ACC112 (cell line): ENCODE results near the gene ALG8.

Experiments
- H2AFZ ChIP-seq: fragments of 200-600 bp; sonication (generic); one replicate; pipeline ENCODE4 v1.6.0; 2017; ENCODE audit warnings: antibody characterized with exemption, low read length; ENCODE audit not compliant: unreplicated experiment
- H3K27ac ChIP-seq: fragments of 200-600 bp; sonication (generic); 2 replicates; pipeline ENCODE4 v1.5.1; 2014; ENCODE audit warnings: low read depth, mild to moderate bottlenecking, antibody characterized with exemption, low read length, moderate library complexity
- H3K27me3 ChIP-seq: fragments of 200-600 bp; sonication (generic); 2 replicates; pipeline ENCODE4 v1.6.1; 2014; ENCODE audit warnings: mild to moderate bottlenecking, antibody characterized with exemption, low read length, moderate library complexity, mixed read lengths; ENCODE audit not compliant: insufficient read depth
- H3K36me3 ChIP-seq: fragments of 200-600 bp; sonication (generic); 2 replicates; pipeline ENCODE4 v1.6.1; 2016; ENCODE audit warnings: mild to moderate bottlenecking, antibody characterized with exemption, low read length, moderate library complexity, mixed read lengths; ENCODE audit not compliant: insufficient read depth
- H3K4me1 ChIP-seq: fragments of 200-600 bp; sonication (generic); one replicate; pipeline ENCODE4 v1.6.1; 2016; ENCODE audit warnings: low read length, mixed read lengths; ENCODE audit not compliant: insufficient read depth, unreplicated experiment, control insufficient read depth
- H3K4me3 ChIP-seq: fragments of 200-600 bp; sonication (generic); 2 replicates; pipeline ENCODE4 v1.5.1; 2014; ENCODE audit warnings: mild to moderate bottlenecking, low read depth, low read length
- H3K79me2 ChIP-seq: fragments of 200-600 bp; sonication (generic); one replicate; pipeline ENCODE4 v1.6.0; 2016; ENCODE audit warnings: low read length; ENCODE audit not compliant: control insufficient read depth, unreplicated experiment, insufficient read depth

Gene ALG8

DNA sequence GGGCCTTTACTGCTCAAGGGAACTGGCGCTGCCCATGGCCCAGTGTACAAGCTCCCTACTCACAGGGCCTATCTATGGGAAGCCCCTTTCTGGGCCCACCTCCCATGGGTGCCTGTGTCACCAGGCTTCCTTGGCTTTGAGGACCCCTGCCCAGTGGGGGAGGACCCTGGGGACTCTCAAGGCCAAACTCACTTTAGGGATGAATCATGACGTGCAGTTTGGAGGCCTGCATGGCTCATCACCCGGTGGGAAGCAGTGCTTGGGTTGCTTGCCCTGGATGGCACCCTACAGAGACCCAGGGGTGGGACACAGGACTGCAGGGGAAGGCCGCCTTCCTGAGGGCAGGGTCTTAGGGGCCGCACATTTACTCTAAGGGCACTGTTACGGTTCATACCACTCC is 32.5 kb upstream of the ALG8 start:
- H2AFZ ChIP-seq = no peak overlapping the region
- peaks cover 12% of the 10 kb centered on the region; the same call in 1 of the 2 replicates for H3K36me3 ChIP-seq
- no peak overlapping the region for H3K4me3 ChIP-seq
- H3K27me3 ChIP-seq = no peaks in the 10 kb centered on the region
- H3K79me2 ChIP-seq = no peaks in the 10 kb centered on the region
- H3K27ac ChIP-seq = no peak overlapping the region
- H3K4me1 ChIP-seq = peaks cover 20% of the 10 kb centered on the region

DNA sequence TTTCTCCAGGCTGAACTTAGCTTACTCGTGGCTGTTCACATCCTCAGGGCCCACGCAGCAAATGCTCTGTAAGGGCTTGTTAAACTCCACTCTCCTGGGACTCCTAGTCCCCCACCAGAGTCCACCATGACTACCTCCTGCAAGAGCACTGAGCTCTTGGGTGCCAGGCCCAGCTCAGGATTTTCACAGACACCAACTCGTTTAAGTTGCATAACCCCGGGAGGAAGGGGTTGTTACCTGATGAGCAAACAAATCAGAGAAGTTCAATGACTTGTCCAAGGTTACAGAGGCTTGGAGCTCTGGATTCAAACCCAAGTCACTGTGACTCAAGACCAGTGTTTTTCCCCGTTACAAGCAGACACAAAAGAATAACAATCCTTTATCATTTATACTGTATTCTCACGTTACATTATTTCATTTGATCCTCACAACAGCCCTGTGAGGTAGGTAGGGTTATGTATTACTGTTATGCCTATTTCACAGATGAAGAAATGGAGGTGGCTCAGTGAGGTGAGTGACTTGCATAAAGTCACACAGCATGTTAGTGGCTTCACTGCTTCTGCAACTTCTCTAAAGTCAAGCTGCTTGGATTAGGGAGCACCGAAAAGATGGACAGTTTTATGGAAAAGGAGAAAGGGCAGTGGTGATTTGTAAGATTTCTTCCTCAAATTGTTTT is 31.6 kb upstream of the ALG8 start:
- peaks cover 9% of the 10 kb centered on the region; the same call in 1 of the 2 replicates for H3K36me3 ChIP-seq
- H3K27ac ChIP-seq = no peak overlapping the region
- H3K4me3 ChIP-seq = no peak overlapping the region
- H3K79me2 ChIP-seq = no peaks in the 10 kb centered on the region
- H2AFZ ChIP-seq = no peak overlapping the region
- H3K27me3 ChIP-seq = no peaks in the 10 kb centered on the region
- H3K4me1 ChIP-seq = peaks cover 20% of the 10 kb centered on the region

DNA sequence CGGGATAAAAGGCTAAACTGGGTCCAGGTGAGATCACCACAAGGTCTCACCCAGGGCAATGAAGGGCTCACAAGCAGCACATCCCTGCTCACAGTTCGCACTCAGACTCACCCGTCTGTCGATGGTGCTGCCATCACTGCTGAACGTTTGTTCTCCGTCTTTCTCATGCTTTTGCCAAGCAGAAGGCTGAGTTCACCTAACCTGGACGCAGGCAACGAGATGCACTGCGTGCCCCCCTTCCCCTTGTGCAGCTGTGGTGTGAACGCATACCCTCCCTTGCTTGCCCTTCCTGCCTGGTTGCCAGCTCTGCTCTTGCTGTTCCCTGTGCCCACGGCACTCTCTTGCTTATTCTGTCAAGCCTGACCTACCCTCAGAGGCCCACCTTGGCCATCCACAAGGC is 31.0 kb upstream of the ALG8 start:
- H2AFZ ChIP-seq = no peak overlapping the region
- peak overlapping the region; percentile 98; the same call in 1 of the 2 replicates for H3K27ac ChIP-seq
- no peak overlapping the region for H3K4me3 ChIP-seq
- no peaks in the 10 kb centered on the region for H3K27me3 ChIP-seq
- no peaks in the 10 kb centered on the region for H3K79me2 ChIP-seq
- peaks cover 9% of the 10 kb centered on the region; the same call in 1 of the 2 replicates for H3K36me3 ChIP-seq
- peaks cover 20% of the 10 kb centered on the region for H3K4me1 ChIP-seq

DNA sequence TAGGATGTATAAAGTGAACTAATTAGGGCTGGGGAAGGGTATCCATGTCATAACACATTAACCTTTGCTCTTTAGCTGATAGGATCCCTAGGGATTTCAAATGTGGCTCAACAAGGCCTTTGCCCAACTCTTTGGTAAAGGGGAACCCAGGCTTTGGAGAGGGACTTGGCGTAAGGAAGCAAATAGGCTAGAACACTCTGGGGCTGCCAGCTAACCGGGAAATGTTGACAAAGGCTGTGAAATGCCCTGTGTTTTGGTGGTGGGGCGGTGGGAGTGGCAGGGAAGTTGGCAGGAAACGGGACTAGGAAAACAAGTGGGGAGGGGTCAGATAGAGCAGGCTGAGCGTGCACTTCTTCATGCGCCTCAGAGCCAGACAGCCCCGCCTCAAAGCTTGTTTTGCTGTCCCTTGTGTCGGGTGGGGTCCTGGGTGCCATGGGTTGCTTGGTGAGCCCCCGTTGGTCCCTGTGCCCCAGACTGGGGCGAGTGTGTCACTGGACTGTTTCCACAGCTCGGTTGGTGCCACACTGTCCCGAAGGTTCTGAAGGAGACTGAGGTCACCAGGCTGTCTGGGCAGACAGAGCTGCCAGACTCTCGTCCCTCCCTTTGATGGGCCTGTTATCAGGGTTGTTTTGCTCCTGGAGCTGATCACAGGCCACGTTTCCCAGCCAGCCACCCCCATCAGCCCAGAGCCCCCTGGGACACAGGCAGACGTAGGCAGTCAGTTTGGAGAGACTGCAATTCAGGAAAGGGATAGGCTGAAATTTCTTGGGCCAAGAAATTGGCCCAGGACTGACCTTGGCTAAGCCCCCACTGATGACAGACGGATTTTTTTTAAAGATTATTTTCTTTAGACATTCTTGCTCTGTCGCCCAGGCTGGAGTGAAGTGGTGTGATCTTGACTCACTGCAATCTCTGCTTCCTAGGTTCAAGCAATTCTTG is 29.4 kb upstream of the ALG8 start:
- no peak overlapping the region for H3K4me3 ChIP-seq
- no peaks in the 10 kb centered on the region for H3K27me3 ChIP-seq
- H3K79me2 ChIP-seq = no peaks in the 10 kb centered on the region
- H3K4me1 ChIP-seq = peaks cover 20% of the 10 kb centered on the region
- H3K27ac ChIP-seq = peak overlapping the region; percentile 98
- H3K36me3 ChIP-seq = peaks cover 1% of the 10 kb centered on the region; the same call in 1 of the 2 replicates
- H2AFZ ChIP-seq = peak overlapping the region; percentile 86

DNA sequence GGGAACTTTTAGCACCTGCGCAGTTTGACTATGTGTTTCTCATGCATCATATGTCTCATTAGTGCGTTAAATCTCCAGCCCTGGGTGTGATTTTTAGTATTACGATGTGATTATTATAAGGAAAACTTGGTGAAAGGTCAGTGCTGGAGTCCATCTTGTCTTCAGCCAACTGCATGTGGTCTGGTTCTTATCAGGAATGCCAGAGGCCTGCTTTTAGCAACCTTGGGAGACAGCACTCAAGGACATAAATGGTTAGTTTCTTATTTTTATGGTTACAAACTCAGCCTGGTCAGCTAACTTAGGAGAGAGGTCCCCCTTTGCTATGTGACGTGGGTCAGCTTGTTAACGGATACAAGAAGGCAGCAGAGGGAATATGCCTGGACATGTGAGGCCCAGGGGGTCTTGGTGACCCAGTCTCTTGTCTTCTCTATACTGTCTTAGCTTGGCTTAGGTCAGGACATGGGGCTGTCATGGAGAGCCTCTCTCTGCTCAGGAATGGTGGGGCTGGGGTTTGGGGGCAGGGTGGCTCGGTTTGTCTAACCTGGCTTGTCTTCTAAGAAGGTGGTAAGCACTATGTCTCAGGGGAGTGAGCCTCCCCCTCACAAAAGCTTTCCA is 27.5 kb upstream of the ALG8 start:
- Histone ChIP-seq H3K4me1 (peaks cover 24% of the 10 kb centered on the region), H3K4me3 (no peak overlapping the region), H3K27me3 (no peaks in the 10 kb centered on the region), H3K36me3 (no peaks in the 10 kb centered on the region), H3K27ac (no peak overlapping the region), H3K79me2 (no peaks in the 10 kb centered on the region), H2AFZ (no peak overlapping the region)

DNA sequence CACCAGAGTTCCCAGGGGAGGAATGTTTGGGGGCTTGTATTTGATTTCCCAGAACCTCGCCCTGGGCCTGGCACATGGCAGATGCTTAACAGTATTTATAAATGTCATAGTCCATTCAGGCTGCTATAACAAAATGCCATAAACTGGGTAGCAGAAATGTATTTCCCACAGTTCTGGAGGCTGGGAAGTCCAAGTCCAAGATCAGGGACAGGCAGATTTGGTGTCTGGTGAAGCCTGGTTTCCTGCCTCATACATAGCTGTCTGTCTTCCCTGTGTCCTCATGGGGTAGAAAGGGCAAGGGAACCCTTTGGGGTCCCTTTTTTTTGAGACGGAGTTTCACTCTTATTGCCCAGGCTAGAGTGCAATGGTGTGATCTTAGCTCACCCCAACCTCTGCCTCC is 25.0 kb upstream of the ALG8 start:
- H2AFZ ChIP-seq = no peak overlapping the region

DNA sequence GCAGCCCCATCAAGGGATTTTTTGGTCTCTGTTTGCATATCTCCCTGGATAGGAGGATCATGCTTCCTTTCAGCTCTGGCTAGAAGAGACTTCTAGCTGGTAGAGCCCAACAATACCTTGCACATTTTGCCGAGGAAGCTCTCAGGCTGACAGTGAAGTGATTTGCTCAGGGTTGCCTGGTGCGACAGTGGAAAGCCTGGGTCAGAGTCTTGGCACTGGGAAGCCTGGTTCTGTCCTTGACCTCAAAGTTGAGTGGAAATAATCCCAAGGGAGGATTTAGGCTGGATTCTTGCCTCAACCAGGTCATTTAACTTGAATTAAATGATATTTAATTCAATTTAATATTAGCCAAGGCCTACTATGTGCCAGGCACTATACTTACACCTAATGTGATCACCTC is 24.4 kb upstream of the ALG8 start:
- H3K79me2 ChIP-seq = no peaks in the 10 kb centered on the region
- peaks cover 12% of the 10 kb centered on the region for H3K4me1 ChIP-seq
- no peaks in the 10 kb centered on the region for H3K27me3 ChIP-seq
- no peaks in the 10 kb centered on the region for H3K36me3 ChIP-seq
- H3K27ac ChIP-seq = no peak overlapping the region
- H2AFZ ChIP-seq = no peak overlapping the region
- H3K4me3 ChIP-seq = no peak overlapping the region

More for the DNA sequence above, 25.0 kb upstream of the ALG8 start:
- Histone ChIP-seq H3K79me2 (no peaks in the 10 kb centered on the region), H3K27me3 (no peaks in the 10 kb centered on the region), H3K4me3 (no peak overlapping the region), H3K4me1 (peaks cover 19% of the 10 kb centered on the region), H3K36me3 (no peaks in the 10 kb centered on the region), H3K27ac (no peak overlapping the region)

DNA sequence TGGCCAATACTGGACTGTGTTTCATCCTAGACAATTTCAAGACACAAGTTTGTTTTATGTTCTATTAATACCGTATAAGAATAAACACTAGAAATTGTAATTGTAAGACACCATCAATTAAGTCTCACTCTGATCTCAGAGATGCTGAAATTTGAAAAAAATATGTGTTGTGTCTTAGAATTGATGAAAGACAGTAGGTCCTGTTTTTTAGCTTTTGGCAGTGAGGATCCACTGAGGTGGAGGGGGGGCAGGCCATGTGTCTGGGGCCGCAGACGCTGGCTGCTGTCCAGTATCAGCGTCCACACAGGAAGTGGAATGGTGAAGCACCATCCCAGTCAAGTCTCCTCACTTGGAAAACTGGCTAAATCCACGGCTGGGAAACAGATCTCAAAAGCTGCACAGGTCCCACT is 22.5 kb upstream of the ALG8 start:
- H2AFZ ChIP-seq = no peak overlapping the region
- no peak overlapping the region for H3K27ac ChIP-seq

DNA sequence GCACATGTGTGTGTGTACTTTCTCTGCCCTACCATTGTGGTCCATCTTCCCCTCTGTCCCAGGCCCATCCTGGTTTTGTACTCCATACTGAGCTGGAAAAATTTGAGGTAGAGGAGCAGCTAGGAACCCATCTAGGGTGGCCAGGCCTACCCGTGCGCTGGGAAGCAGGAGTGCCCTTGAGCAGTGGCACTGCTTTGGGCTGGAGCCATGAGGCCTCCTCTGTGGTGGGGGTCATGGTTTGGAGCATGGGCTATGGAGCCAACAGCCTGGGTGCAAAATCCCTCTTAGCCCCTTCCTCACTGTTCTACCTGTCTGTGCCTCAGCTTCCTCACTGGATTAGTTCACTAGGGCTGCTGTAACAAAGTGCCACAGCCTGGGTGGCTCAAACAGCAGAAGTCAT is 21.9 kb upstream of the ALG8 start:
- H3K27ac ChIP-seq = no peak overlapping the region
- H3K27me3 ChIP-seq = no peaks in the 10 kb centered on the region
- H3K4me3 ChIP-seq = no peak overlapping the region
- no peaks in the 10 kb centered on the region for H3K79me2 ChIP-seq
- no peak overlapping the region for H2AFZ ChIP-seq
- peaks cover 4% of the 10 kb centered on the region for H3K4me1 ChIP-seq
- H3K36me3 ChIP-seq = no peaks in the 10 kb centered on the region

More for the DNA sequence above, 22.5 kb upstream of the ALG8 start:
- H3K4me3 ChIP-seq = no peak overlapping the region
- H3K4me1 ChIP-seq = peaks cover 4% of the 10 kb centered on the region
- no peaks in the 10 kb centered on the region for H3K36me3 ChIP-seq
- no peaks in the 10 kb centered on the region for H3K27me3 ChIP-seq
- no peaks in the 10 kb centered on the region for H3K79me2 ChIP-seq

DNA sequence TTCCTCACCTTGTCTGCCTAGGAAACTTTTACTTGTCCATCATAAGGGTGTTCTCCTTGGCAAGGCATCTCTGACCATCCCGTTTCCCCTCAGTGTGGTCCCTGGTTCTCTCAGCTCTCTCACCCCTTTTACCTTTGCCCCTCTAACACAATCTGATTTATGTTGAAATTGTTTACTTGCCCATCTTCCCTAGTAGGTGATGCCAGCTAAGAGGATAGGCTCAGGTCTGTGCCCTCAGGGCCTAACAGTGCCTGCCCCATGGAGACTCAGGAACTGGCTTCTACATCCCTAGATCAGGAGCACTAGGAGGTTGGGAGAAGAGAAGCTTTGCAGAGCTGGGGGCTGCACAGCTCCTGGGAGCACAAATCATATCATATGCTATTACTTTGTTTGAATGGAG is 21.1 kb upstream of the ALG8 start:
- Histone ChIP-seq H2AFZ (no peak overlapping the region), H3K27ac (no peak overlapping the region), H3K79me2 (no peaks in the 10 kb centered on the region), H3K4me3 (no peak overlapping the region), H3K4me1 (peaks cover 4% of the 10 kb centered on the region), H3K27me3 (no peaks in the 10 kb centered on the region), H3K36me3 (no peaks in the 10 kb centered on the region)
